ENCODE measurements around the gene PNPLA5. TPM values are rescaled to one million over a fixed set of nuclear protein-coding genes. Genes with fewer than 3 reads are reported as not detected.

Gene PNPLA5
- total and polyA plus RNA-seq, 4 donors = not detected

GRCh38 chr22:43887391-43887790 lies 4.4 kb downstream of the PNPLA5 start:
- WGBS = 79% methylated on average over 4 of the region's 4 CpGs
- Histone ChIP-seq H3K36me3 (ENCODE audit: control insufficient read depth in 4 of 4, insufficient read depth in 3 of 4, low read depth in 1 of 4, low read length in 3 of 4) (no peaks in the 10 kb centered on the region), H3K4me1 (ENCODE audit: control insufficient read depth in 4 of 4, insufficient read depth in 4 of 4, low read length in 3 of 4) (peaks cover 0 to 10% (median 5%) of the 10 kb centered on the region in 4 donors), H3K9me3 (ENCODE audit: control insufficient read depth in 4 of 4, low read length in 3 of 4) (no peaks in the 10 kb centered on the region), H3K4me3 (ENCODE audit: low read depth in 1 of 3, low read length in 3 of 3) (no peak overlapping the region), H3K27ac (ENCODE audit: low read depth in 1 of 2, low read length in 2 of 2) (no peak overlapping the region), H3K27me3 (ENCODE audit: control insufficient read depth in 4 of 4, insufficient read depth in 4 of 4, low read length in 3 of 4) (peaks cover 0 to 6% (median 1%) of the 10 kb centered on the region in 4 donors), H3K9ac (ENCODE audit: low read depth in 1 of 2, low read length in 2 of 2) (no peak overlapping the region)
- DNase-seq (ENCODE audit: low spot score) = no peak
- TF ChIP-seq REST (IDR thresholded peaks at IDR 0.05) (no peak), YY1 (IDR thresholded peaks at IDR 0.05) (no peak), MAX (IDR thresholded peaks at IDR 0.05) (no peak), HNF4A (conservative IDR thresholded peaks at IDR 0.05) (no peak), FOXA1 (IDR thresholded peaks at IDR 0.05) (no peak), ZBTB33 (IDR thresholded peaks at IDR 0.05) (no peak), TAF1 (conservative IDR thresholded peaks at IDR 0.05) (no peak), CTCF (IDR thresholded peaks at IDR 0.05; ENCODE audit: low read depth, low read length, missing input control) (no peak), EGR1 (IDR thresholded peaks at IDR 0.05; ENCODE audit: low read depth in 2 of 2) (no peak), RAD21 (IDR thresholded peaks at IDR 0.05) (no peak)

- no peak for TF ChIP-seq JUND (IDR thresholded peaks at IDR 0.05)
- no peak for TF ChIP-seq MAX (IDR thresholded peaks at IDR 0.05)
- no peak for TF ChIP-seq RXRA (IDR thresholded peaks at IDR 0.05)
- no peak for TF ChIP-seq NR2F2 (IDR thresholded peaks at IDR 0.05)
- TF ChIP-seq HNF4G (IDR thresholded peaks at IDR 0.05) = no peak
- no peak for TF ChIP-seq SP1 (IDR thresholded peaks at IDR 0.05)
- no peak for TF ChIP-seq EGR1 (IDR thresholded peaks at IDR 0.05; ENCODE audit: low read depth in 2 of 2)
- no peak for TF ChIP-seq RAD21 (IDR thresholded peaks at IDR 0.05)
- no peak for TF ChIP-seq ZBTB33 (IDR thresholded peaks at IDR 0.05)
- no peak for TF ChIP-seq ATF3 (IDR thresholded peaks at IDR 0.05)
- TF ChIP-seq FOXA1 (IDR thresholded peaks at IDR 0.05) = no peak
- no peak for TF ChIP-seq TAF1 (conservative IDR thresholded peaks at IDR 0.05)
- no peak for TF ChIP-seq REST (IDR thresholded peaks at IDR 0.05)
- no peak overlapping the region for H3K9ac ChIP-seq (ENCODE audit: low read depth in 1 of 2, low read length in 2 of 2)
- H3K4me1 ChIP-seq (ENCODE audit: control insufficient read depth in 4 of 4, insufficient read depth in 4 of 4, low read length in 3 of 4) = peaks cover 0 to 9% (median 4%) of the 10 kb centered on the region in 4 donors
- no peaks in the 10 kb centered on the region for H3K9me3 ChIP-seq (ENCODE audit: control insufficient read depth in 4 of 4, low read length in 3 of 4)
- DNase-seq (ENCODE audit: low spot score) = no peak
- no peak overlapping the region for H3K4me3 ChIP-seq (ENCODE audit: low read depth in 1 of 3, low read length in 3 of 3)
- no peak overlapping the region for H3K27ac ChIP-seq (ENCODE audit: low read depth in 1 of 2, low read length in 2 of 2)
- H3K36me3 ChIP-seq (ENCODE audit: control insufficient read depth in 4 of 4, insufficient read depth in 3 of 4, low read depth in 1 of 4, low read length in 3 of 4) = no peaks in the 10 kb centered on the region
- H3K27me3 ChIP-seq (ENCODE audit: control insufficient read depth in 4 of 4, insufficient read depth in 4 of 4, low read length in 3 of 4) = peaks cover 0 to 3% (median 0%) of the 10 kb centered on the region in 4 donors
- WGBS = 76% methylated on average over 8 of the region's 8 CpGs
Measured at GRCh38 chr22:43886231-43886630, 5.6 kb downstream of the PNPLA5 start.

Measured in liver (tissue), 9 donors.